GM12801 (cell line): ENCODE data around the gene S1PR1.

ENCODE experiments used
- TF ChIP-seq, protein P1 (sequence below): IDR thresholded peaks from one replicate; pipeline ENCODE4 v1.5.1; 2011; ENCODE audit warnings: control low read depth; ENCODE audit not compliant: insufficient read length; ENCODE audit errors: extremely low read depth

Gene S1PR1

DNA sequence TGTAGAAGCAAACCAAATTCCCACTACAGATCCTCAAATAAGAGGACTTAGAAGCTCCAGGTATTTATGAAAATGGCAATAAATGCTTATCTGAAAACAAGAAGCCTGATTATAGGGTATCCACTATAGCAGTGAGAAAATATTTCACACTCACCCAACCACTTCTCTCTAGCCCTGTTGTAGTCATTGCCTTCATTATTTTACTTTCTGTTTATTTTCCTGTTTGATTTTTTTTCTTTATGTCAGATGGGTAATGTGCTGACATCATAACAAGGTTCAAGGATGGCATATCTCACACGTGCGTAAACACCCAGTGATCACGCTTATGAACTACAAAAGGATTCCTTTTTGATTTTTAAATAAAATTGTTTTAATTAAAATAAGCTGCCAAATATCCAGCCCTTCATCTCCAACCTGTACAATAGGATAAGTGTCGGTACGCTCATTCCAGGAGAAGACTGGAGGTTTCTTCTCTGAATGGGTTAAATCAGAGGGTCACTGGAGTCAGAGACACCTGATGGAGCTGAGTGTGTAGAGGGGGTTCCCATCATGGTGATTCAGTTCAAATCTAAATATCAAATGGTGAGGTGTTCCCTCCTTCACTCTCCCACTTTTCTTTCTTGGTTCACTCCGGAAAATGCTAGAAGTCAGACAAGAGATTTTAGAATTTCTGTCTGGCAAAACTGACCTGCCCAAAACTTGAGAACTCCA is 8.2 kb upstream of the S1PR1 start:
- TF ChIP-seq, protein P1, sequence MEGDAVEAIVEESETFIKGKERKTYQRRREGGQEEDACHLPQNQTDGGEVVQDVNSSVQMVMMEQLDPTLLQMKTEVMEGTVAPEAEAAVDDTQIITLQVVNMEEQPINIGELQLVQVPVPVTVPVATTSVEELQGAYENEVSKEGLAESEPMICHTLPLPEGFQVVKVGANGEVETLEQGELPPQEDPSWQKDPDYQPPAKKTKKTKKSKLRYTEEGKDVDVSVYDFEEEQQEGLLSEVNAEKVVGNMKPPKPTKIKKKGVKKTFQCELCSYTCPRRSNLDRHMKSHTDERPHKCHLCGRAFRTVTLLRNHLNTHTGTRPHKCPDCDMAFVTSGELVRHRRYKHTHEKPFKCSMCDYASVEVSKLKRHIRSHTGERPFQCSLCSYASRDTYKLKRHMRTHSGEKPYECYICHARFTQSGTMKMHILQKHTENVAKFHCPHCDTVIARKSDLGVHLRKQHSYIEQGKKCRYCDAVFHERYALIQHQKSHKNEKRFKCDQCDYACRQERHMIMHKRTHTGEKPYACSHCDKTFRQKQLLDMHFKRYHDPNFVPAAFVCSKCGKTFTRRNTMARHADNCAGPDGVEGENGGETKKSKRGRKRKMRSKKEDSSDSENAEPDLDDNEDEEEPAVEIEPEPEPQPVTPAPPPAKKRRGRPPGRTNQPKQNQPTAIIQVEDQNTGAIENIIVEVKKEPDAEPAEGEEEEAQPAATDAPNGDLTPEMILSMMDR, result no peak

DNA sequence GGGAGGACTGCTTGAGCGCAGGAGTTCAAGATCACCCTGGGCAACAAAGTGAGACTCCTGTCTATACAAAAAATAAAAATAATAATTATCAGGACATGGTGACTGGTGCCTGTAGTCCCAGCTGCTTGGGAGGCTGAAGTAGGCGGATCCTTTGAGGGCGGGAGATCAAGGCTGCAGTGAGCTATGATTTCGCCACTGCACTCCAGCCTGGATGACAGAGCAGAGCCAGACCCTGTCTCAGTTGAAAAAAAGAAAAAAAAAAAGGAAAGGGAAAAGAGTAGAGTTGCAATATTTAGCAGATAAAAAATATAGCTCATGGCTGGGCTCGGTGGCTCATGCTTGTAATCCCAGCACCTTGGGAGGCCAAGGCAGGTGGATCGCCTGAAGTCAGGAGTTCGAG is 3.3 kb upstream of the S1PR1 start:
- TF ChIP-seq, protein P1, result no peak

DNA sequence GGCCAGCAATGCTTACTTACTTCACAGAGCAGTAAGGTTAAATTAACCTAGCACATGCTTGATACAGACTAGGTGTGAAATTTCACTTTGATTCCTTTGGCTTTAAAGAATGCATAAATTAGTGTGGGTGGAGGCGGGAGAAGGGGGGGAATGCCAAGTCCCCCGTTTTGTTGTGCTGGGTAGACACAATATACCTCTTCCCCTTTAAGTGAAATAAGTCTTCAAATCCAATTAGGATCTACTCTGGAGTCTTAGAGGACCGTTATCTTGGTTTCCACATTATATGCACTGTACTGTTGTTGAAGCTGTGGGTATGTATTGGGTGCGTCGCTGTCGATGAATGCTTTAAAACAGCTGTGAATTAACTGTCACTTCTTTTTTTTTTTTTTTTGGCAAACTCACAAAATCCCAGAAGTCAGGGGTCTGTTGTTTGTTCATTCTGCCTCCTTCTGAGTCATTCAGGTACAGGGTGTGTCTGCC is 1.6 kb upstream of the S1PR1 start:
- TF ChIP-seq, protein P1, result no peak

DNA sequence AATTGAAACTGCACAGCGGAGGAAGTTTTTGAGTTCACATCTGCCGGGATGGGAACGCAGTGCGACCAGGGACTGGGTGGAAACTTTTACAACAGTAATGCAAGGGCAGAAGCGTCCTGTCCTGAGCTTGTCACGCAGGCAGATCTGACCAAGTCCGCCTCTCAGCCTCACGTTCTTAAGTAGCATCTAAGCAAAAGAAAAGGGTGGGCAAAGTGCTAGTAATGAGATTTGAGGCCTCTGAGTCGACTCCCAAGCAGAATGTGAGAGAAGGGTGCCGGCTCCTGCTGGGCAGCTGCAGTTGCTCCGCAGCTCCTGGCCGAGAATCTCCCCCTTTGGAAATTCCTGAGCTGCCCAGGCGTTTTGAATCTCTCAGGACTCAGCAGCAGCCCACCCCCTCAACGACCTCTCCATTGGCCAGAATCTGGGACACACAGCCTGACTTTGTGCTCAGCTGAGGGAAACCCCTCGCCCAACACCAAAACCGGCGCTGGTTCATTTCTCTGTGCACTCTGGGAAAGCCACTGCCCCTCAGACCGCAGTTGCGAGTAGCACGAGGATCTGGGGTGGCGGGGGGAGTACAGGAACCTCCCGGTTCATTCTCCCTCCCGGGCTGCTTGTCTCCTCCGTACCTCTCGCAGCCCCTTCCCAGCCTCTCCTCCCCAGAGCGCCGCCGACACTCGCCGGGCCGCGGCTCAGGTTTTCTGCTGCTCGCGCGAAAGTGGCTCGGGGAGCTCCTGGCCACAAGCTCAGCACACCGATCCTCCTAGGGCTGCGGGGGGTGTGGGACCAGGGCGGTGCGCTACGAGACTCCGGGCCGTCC is 913 bp upstream of the S1PR1 start:
- TF ChIP-seq, protein P1, result no peak

DNA sequence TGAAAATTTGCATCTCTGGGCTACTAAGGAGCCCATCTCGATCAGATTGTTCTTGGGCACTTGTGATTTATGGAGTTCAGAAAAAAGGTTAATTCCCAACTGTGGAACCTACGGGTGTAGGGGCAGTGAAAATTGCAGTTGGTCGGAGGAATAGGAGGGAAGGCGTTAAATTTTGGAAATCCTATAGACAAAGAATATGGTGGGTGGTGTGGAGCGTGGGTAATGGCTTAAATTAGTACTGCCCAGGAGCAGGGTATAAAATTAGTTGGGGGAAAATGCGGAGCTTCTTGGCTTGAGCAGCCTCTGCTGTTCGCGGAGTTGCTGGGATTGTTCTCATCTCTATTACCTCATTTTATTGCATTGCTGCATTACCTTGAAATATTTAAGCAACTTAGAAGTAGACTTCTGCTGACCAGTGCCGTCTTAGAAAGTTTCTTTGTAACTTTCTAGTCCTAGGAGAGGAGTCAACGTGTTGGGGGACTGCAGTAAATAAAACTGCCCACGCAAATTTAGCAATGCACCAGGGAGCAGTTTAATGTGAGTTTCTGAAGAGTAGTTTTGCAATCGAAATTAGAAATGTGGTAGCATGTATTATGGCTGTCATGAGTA is 514 bp downstream of the S1PR1 start:
- TF ChIP-seq, protein P1, result no peak

DNA sequence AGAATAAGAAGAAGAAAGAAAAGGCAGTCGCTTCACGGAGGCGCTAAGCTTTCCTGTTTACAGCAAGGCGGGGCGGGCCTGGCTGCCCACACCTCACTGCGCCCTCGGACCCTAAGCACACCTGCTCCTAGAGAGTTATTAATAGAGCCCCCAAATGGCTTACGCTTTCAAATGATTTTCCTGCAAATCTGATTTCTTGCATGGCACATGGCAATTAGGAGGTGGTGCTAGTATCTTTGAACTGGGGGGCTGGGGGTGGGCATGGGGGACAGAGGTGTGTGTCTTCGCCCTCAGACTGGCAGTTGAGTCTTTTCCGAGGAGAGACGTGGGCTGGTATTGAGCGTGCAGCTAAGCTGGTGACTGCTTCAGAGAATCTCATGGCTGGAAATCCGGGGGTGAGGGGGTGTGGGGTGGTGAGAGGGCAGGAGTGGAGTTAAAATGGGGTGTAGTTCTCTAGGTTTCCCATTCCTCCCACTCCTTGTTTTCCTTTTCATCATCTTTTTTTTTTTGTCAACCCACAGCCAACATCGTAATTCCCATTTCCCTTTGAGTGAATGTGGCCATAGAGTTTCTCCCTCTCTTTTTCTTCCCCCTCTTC is 1.3 kb downstream of the S1PR1 start:
- TF ChIP-seq, protein P1, result no peak

DNA sequence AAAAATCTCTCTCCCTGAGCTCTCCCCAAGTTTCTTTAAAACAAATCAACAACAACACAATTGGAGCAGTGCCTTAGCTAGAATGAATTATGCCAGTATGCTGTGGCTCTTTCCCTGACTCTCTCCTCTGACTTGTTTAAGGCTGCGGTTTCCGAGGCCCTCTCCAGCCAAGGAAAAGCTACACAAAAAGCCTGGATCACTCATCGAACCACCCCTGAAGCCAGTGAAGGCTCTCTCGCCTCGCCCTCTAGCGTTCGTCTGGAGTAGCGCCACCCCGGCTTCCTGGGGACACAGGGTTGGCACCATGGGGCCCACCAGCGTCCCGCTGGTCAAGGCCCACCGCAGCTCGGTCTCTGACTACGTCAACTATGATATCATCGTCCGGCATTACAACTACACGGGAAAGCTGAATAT is 1.9 kb downstream of the S1PR1 start:
- TF ChIP-seq, protein P1, result peak; percentile 15
